Tibial nerve (tissue), 4 donors: ENCODE results near the gene KCNK3.
"Not testable (repeated sequence)": the region's sequence is repeated elsewhere in the genome, so short reads cannot be mapped to it uniquely, and the experiment has no call there.

ENCODE experiments used
- EP300 ChIP-seq, 2 donors: sonication (generic); formaldehyde crosslinking; IDR thresholded peaks; one replicate each; pipeline ENCODE4 v1.6.1; 2017; ENCODE audit warnings: antibody characterized with exemption in 2 of 2, mild to moderate bottlenecking in 1 of 2
- TF ChIP-seq, protein P1 (sequence below), 5 experiments: fragments of 200-600 bp in 3 of 5; fragments of 450-650 bp in 2 of 5; sonication (generic) in 3 of 5; IDR thresholded peaks; one replicate each; pipeline ENCODE4 v1.5.1; 2016 to 2019; ENCODE audit warnings: antibody characterized with exemption in 5 of 5, mild to moderate bottlenecking in 3 of 5, moderate library complexity in 2 of 5

DNA sequence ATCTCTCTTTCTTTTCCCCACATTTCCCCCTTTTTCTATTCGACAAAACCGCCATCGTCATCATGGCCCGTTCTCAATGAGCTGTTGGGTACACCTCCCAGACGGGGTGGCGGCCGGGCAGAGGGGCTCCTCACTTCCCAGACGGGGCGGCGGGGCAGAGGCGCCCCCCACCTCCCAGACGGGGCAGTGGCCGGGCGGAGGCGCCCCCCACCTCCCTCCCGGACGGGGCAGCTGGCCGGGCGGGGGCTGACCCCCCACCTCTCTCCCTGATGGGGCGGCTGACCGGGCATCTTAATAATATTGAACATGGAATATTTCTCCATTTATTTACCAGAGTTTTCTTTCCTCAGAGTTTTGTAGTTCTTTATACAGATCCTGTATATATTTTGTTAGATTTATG, 27.2 kb upstream of the KCNK3 start:
- TF ChIP-seq, protein P1, sequence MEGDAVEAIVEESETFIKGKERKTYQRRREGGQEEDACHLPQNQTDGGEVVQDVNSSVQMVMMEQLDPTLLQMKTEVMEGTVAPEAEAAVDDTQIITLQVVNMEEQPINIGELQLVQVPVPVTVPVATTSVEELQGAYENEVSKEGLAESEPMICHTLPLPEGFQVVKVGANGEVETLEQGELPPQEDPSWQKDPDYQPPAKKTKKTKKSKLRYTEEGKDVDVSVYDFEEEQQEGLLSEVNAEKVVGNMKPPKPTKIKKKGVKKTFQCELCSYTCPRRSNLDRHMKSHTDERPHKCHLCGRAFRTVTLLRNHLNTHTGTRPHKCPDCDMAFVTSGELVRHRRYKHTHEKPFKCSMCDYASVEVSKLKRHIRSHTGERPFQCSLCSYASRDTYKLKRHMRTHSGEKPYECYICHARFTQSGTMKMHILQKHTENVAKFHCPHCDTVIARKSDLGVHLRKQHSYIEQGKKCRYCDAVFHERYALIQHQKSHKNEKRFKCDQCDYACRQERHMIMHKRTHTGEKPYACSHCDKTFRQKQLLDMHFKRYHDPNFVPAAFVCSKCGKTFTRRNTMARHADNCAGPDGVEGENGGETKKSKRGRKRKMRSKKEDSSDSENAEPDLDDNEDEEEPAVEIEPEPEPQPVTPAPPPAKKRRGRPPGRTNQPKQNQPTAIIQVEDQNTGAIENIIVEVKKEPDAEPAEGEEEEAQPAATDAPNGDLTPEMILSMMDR (IDR thresholded peaks at IDR 0.05) = not testable (repeated sequence)
- TF ChIP-seq EP300 (IDR thresholded peaks at IDR 0.05) = not testable (repeated sequence)
